ENCODE measurements around the gene SPATA2L.
"Not testable (repeated sequence)": the region's sequence is repeated elsewhere in the genome, so short reads cannot be mapped to it uniquely, and the experiment has no call there.

SPATA2L gene

GRCh38 chr16:89672177-89672941, 29.1 kb downstream of the SPATA2L start:
- no peak for TF ChIP-seq POLR2A (IDR thresholded peaks at IDR 0.05; ENCODE audit: low read length)
- TF ChIP-seq GATA1 (IDR thresholded peaks at IDR 0.05; ENCODE audit: low read depth, low read length) = no peak
- DNase-seq = no peak

GRCh38 chr16:89671565-89671964, 29.9 kb downstream of the SPATA2L start:
- not testable (repeated sequence) for DNase-seq

GRCh38 chr16:89670496-89671431, 30.7 kb downstream of the SPATA2L start:
- no peak for TF ChIP-seq POLR2A (IDR thresholded peaks at IDR 0.05; ENCODE audit: low read length)
- no peak for TF ChIP-seq GATA1 (IDR thresholded peaks at IDR 0.05; ENCODE audit: low read depth, low read length)
- no peak for DNase-seq

- DNase-seq = no peak
- TF ChIP-seq POLR2A (IDR thresholded peaks at IDR 0.05; ENCODE audit: low read length) (no peak), GATA1 (IDR thresholded peaks at IDR 0.05; ENCODE audit: low read depth, low read length) (no peak)
Observed at GRCh38 chr16:89669755-89670154, 31.8 kb downstream of the SPATA2L start.

GRCh38 chr16:89668790-89669158, 32.7 kb downstream of the SPATA2L start:
- TF ChIP-seq POLR2A (IDR thresholded peaks at IDR 0.05; ENCODE audit: low read length) (no peak), GATA1 (IDR thresholded peaks at IDR 0.05; ENCODE audit: low read depth, low read length) (no peak)
- no peak for DNase-seq

- no peak for DNase-seq
- TF ChIP-seq POLR2A (IDR thresholded peaks at IDR 0.05; ENCODE audit: low read length) (no peak), GATA1 (IDR thresholded peaks at IDR 0.05; ENCODE audit: low read depth, low read length) (no peak)
Observed at GRCh38 chr16:89667633-89668032, 33.9 kb downstream of the SPATA2L start.

GRCh38 chr16:89667000-89667399, 34.5 kb downstream of the SPATA2L start:
- peak; percentile 30 to 45 for DNase-seq

- DNase-seq = not testable (repeated sequence)
Observed at GRCh38 chr16:89664238-89664637, 37.3 kb downstream of the SPATA2L start.

- DNase-seq = no peak
- no peak for TF ChIP-seq GATA1 (IDR thresholded peaks at IDR 0.05; ENCODE audit: low read depth, low read length)
- TF ChIP-seq POLR2A (IDR thresholded peaks at IDR 0.05; ENCODE audit: low read length) = no peak
Observed at GRCh38 chr16:89661215-89661614, 40.3 kb downstream of the SPATA2L start.

GRCh38 chr16:89660146-89660545, 41.4 kb downstream of the SPATA2L start:
- TF ChIP-seq GATA1 (IDR thresholded peaks at IDR 0.05; ENCODE audit: low read depth, low read length) (no peak), POLR2A (IDR thresholded peaks at IDR 0.05; ENCODE audit: low read length) (no peak)
- no peak for DNase-seq

GRCh38 chr16:89658221-89658879, 43.2 kb downstream of the SPATA2L start:
- DNase-seq = peak; percentile 50 to 61

GRCh38 chr16:89657442-89658220, 43.9 kb downstream of the SPATA2L start, which contains the start of the genes CHMP1A and SPATA33:
TSS of gene CHMP1A (minus strand) at chr16:89657708. CDS start at chr16:89657588, 120 bp downstream.
TSS of gene SPATA33 (plus strand) at chr16:89657836. CDS start at chr16:89657912, 76 bp downstream.
- peak; percentile 94 to 97 for DNase-seq
- no peak for TF ChIP-seq GATA1 (IDR thresholded peaks at IDR 0.05; ENCODE audit: low read depth, low read length)
- peak; percentile 76 for TF ChIP-seq POLR2A (IDR thresholded peaks at IDR 0.05; ENCODE audit: low read length)

More at GRCh38 chr16:89658221-89658879, 43.2 kb downstream of the SPATA2L start:
- TF ChIP-seq GATA1 (IDR thresholded peaks at IDR 0.05; ENCODE audit: low read depth, low read length) = no peak
- TF ChIP-seq POLR2A (IDR thresholded peaks at IDR 0.05; ENCODE audit: low read length) = peak; percentile 54

- no peak for TF ChIP-seq GATA1 (IDR thresholded peaks at IDR 0.05; ENCODE audit: low read depth, low read length)
- no peak for TF ChIP-seq POLR2A (IDR thresholded peaks at IDR 0.05; ENCODE audit: low read length)
- DNase-seq = no peak
Observed at GRCh38 chr16:89656435-89657121, 44.9 kb downstream of the SPATA2L start.

All from erythroblast (primary cell).